Spleen (tissue), 11 donors: ENCODE measurements around the gene HPCAL1. TPM values are rescaled to one million over a fixed set of nuclear protein-coding genes. Genes with fewer than 3 reads are reported as not detected.
A peak's percentile ranks its signal among the peaks of the same experiment; 100 is the strongest.

Experiments
- DNase-seq: peaks from one replicate; pipeline ENCODE4 v3.0.0-alpha.2; 2020
- H3K27ac ChIP-seq, 8 donors: fragments of 200-600 bp; sonication (generic) in 7 of 8; 1 replicate in 4 of 8; 2 replicates in 4 of 8; pipeline versions ENCODE4 v1.5.0 to v1.8.0; 2016 to 2021; ENCODE audit warnings: inconsistent platforms in 4 of 8, mild to moderate bottlenecking in 4 of 8, moderate library complexity in 1 of 8
- H3K27me3 ChIP-seq, 7 donors: fragments of 200-600 bp; sonication (generic) in 6 of 7; replicated peaks in 1 of 7; 1 replicate in 4 of 7; 2 replicates in 3 of 7; pipeline versions ENCODE4 v1.5.0 to v1.8.0; 2016 to 2021; ENCODE audit warnings: inconsistent platforms in 3 of 7, mild to moderate bottlenecking in 1 of 7
- H3K36me3 ChIP-seq, 6 donors: fragments of 200-600 bp; sonication (generic) in 5 of 6; 1 replicate in 4 of 6; 2 replicates in 2 of 6; pipeline versions ENCODE4 v1.5.0 to v1.8.0; 2016 to 2021; ENCODE audit warnings: inconsistent platforms in 2 of 6
- H3K4me1 ChIP-seq, 6 donors: fragments of 200-600 bp; sonication (generic) in 5 of 6; 1 replicate in 3 of 6; 2 replicates in 3 of 6; pipeline versions ENCODE4 v1.5.0 to v1.8.0; 2016 to 2021; ENCODE audit warnings: inconsistent platforms in 3 of 6
- H3K4me3 ChIP-seq, 8 donors: fragments of 200-600 bp; sonication (generic) in 7 of 8; 1 replicate in 4 of 8; 2 replicates in 4 of 8; pipeline versions ENCODE4 v1.5.0 to v1.8.0; 2016 to 2021; ENCODE audit warnings: inconsistent platforms in 4 of 8, mild to moderate bottlenecking in 4 of 8, moderate library complexity in 2 of 8
- H3K9me3 ChIP-seq, 8 donors: fragments of 200-600 bp; sonication (generic) in 7 of 8; 1 replicate in 4 of 8; 2 replicates in 4 of 8; pipeline versions ENCODE4 v1.5.0 to v1.8.0; 2016 to 2021; ENCODE audit warnings: inconsistent platforms in 4 of 8
- CTCF ChIP-seq, 11 experiments: fragments of 200-600 bp in 7 of 11; fragments of 450-650 bp in 4 of 11; sonication (generic) in 4 of 11; IDR thresholded peaks in 8 of 11; conservative IDR thresholded peaks in 3 of 11; 1 replicate in 7 of 11; 2 replicates in 4 of 11; pipeline versions ENCODE4 v1.4.0 to v1.8.0; 2016 to 2021; ENCODE audit warnings: antibody characterized with exemption in 11 of 11, inconsistent platforms in 4 of 11, mild to moderate bottlenecking in 1 of 11
- POLR2A ChIP-seq, 3 donors: fragments of 450-650 bp; IDR thresholded peaks; one replicate each; pipeline ENCODE4 v1.5.1; 2017; ENCODE audit warnings: antibody characterized with exemption in 3 of 3, mild to moderate bottlenecking in 1 of 3
- POLR2AphosphoS5 ChIP-seq, 3 donors: sonication (generic); formaldehyde crosslinking; IDR thresholded peaks; one replicate each; pipeline ENCODE4 v1.5.1; 2017; ENCODE audit warnings: antibody characterized with exemption in 3 of 3
- WGBS, 5 donors: extraction: QIAGEN DNeasy Blood & Tissue Kit in 3 of 5; methylation state at CpG; one replicate each; pipeline versions ENCODE4 v1.1.5 to v1.1.7; 2013 to 2018; 5-methylcytosine and 5-hydroxymethylcytosine counted together
- intact Hi-C: fragments of 100-400 bp; cut with DNase I; formaldehyde crosslinking; loops from one replicate; pipeline ENCODE4 v1.15.0; 2023; ENCODE audit warnings: low total_unique reads
- polyA plus RNA-seq, 3 donors: library from polyadenylated mRNA; stranded (reverse); fragments of 200-250 nt; gene quantifications; one replicate each; pipeline ENCODE4 v1.2.1, GENCODE V29; 2013
- total RNA-seq, 7 donors: library from RNA; depleted of rRNA in 3 of 7; stranded (reverse); fragments of >200 nt in 3 of 7; fragmentation: NEBNext Ultra II Directional in 4 of 7; extraction: Animal tissue kit (Norgen Biotek cat#: 25700) in 4 of 7; gene quantifications; one replicate each; pipeline versions ENCODE4 v1.1.0 to v1.2.1, GENCODE V29; 2016 to 2021
- donor health status: healthy with polysubstance abuse.
- donor health status: DM: no; HTN: no; CAD: no; lungs with moderate emphysema.
- donor health status: DM: no; HTN: no; CAD: no.
- donor health status: Bipolar disorder and iron deficiency.
- donor health status: healthy.
- donor health status: DM: no; HTN: no; CAD: no.
- donor health status: DM: yes; HTN: yes; CAD: no.

HPCAL1 gene
- total and polyA plus RNA-seq, 10 donors = 41.9 to 80.6 (median 57.7) TPM

- Histone ChIP-seq H3K4me1 (peaks cover 70 to 100% (median 94%) of the 10 kb centered on the region in 6 donors), H3K27me3 (peaks cover 0 to 25% (median 0%) of the 10 kb centered on the region in 7 donors), H3K9me3 (no peaks in the 10 kb centered on the region), H3K36me3 (peaks cover 0 to 4% (median 0%) of the 10 kb centered on the region in 6 donors), H3K4me3 (peak overlapping the region in 1 of 8 donors; percentile 25), H3K27ac (peak overlapping the region in 5 of 8 donors; percentile 12 to 85 (median 74))
- TF ChIP-seq POLR2A (IDR thresholded peaks at IDR 0.05) (no peak), POLR2AphosphoS5 (IDR thresholded peaks at IDR 0.05) (peak in 2 of 3 donors; percentile 37 to 46), CTCF (IDR thresholded peaks at IDR 0.05 in 8 of 11, conservative IDR thresholded peaks at IDR 0.05 in 3 of 11) (no peak)
- WGBS, 5 donors = 50 to 62% (median 56%) methylated on average over 9 of the region's 9 CpGs
- DNase-seq = peak; percentile 81
- intact Hi-C loops = no loop called here
Measured at GRCh38 chr2:10380048-10380926, 77.6 kb downstream of the HPCAL1 start.

- Histone ChIP-seq H3K27ac (peak overlapping the region; percentile 38 to 85 (median 73)), H3K4me3 (peak overlapping the region in 3 of 8 donors; percentile 24 to 63 (median 30)), H3K36me3 (peaks cover 0 to 3% (median 0%) of the 10 kb centered on the region in 6 donors), H3K4me1 (peaks cover 67 to 100% (median 90%) of the 10 kb centered on the region in 6 donors), H3K27me3 (peaks cover 0 to 27% (median 0%) of the 10 kb centered on the region in 7 donors), H3K9me3 (no peaks in the 10 kb centered on the region)
- no peak for DNase-seq
- intact Hi-C loops = no loop called here
- 57 to 70% (median 65%) methylated on average over 3 of the region's 3 CpGs for WGBS, 5 donors
- TF ChIP-seq CTCF (IDR thresholded peaks at IDR 0.05 in 8 of 11, conservative IDR thresholded peaks at IDR 0.05 in 3 of 11) = no peak
- no peak for TF ChIP-seq POLR2A (IDR thresholded peaks at IDR 0.05)
- no peak for TF ChIP-seq POLR2AphosphoS5 (IDR thresholded peaks at IDR 0.05)
Measured at GRCh38 chr2:10381997-10382353, 79.3 kb downstream of the HPCAL1 start.

- H3K27ac ChIP-seq = peak overlapping the region; percentile 38 to 85 (median 73)
- intact Hi-C loops = no loop called here
- H3K4me3 ChIP-seq = peak overlapping the region in 6 of 8 donors; percentile 24 to 63 (median 29)
- TF ChIP-seq POLR2AphosphoS5 (IDR thresholded peaks at IDR 0.05) (peak; percentile 82 to 93 (median 88)), POLR2A (IDR thresholded peaks at IDR 0.05) (no peak), CTCF (IDR thresholded peaks at IDR 0.05 in 8 of 11, conservative IDR thresholded peaks at IDR 0.05 in 3 of 11) (peak in 1 of 11 experiments; percentile 11)
- 6 to 12% (median 8%) methylated on average over 13 to 18 of the region's 18 CpGs for whole genome bisulfite sequencing, 5 donors
- DNase-seq = peak; percentile 93
- H3K4me1 ChIP-seq = peaks cover 61 to 100% (median 87%) of the 10 kb centered on the region in 6 donors
- no peaks in the 10 kb centered on the region for H3K36me3 ChIP-seq
- H3K27me3 ChIP-seq = peaks cover 0 to 27% (median 0%) of the 10 kb centered on the region in 7 donors
- no peaks in the 10 kb centered on the region for H3K9me3 ChIP-seq
Measured at GRCh38 chr2:10382354-10383061, 79.8 kb downstream of the HPCAL1 start.
